Transverse colon (tissue), 3 donors: Measurements from ENCODE around the gene SHOX.

ENCODE experiments used
- POLR2A ChIP-seq: fragments of 450-650 bp; IDR thresholded peaks from one replicate; pipeline ENCODE4 v1.6.1; 2016; ENCODE audit warnings: antibody characterized with exemption, mild to moderate bottlenecking, moderate library complexity
- TF ChIP-seq, protein P1 (sequence below), 5 experiments: fragments of 200-600 bp in 3 of 5; fragments of 450-650 bp in 2 of 5; sonication (generic) in 3 of 5; IDR thresholded peaks; 1 replicate in 2 of 5; 2 replicates in 3 of 5; pipeline ENCODE4 v1.5.1; 2016 to 2017; ENCODE audit warnings: antibody characterized with exemption in 5 of 5, inconsistent platforms in 3 of 5, mild to moderate bottlenecking in 2 of 5, moderate library complexity in 1 of 5

GRCh38 chrX:590693-591404 is 39.7 kb upstream of the SHOX start:
- TF ChIP-seq, protein P1, sequence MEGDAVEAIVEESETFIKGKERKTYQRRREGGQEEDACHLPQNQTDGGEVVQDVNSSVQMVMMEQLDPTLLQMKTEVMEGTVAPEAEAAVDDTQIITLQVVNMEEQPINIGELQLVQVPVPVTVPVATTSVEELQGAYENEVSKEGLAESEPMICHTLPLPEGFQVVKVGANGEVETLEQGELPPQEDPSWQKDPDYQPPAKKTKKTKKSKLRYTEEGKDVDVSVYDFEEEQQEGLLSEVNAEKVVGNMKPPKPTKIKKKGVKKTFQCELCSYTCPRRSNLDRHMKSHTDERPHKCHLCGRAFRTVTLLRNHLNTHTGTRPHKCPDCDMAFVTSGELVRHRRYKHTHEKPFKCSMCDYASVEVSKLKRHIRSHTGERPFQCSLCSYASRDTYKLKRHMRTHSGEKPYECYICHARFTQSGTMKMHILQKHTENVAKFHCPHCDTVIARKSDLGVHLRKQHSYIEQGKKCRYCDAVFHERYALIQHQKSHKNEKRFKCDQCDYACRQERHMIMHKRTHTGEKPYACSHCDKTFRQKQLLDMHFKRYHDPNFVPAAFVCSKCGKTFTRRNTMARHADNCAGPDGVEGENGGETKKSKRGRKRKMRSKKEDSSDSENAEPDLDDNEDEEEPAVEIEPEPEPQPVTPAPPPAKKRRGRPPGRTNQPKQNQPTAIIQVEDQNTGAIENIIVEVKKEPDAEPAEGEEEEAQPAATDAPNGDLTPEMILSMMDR (IDR thresholded peaks at IDR 0.05) = no peak
- TF ChIP-seq POLR2A = no peak
